ENCODE measurements around the gene AKAP13. TPM values are rescaled to one million over a fixed set of nuclear protein-coding genes. Genes with fewer than 3 reads are reported as not detected.
A peak's percentile ranks its signal among the peaks of the same experiment; 100 is the strongest.

The AKAP13 gene
- total and polyA plus RNA-seq, 2 of the 13 experiments (the other 11 are each of a cell fraction or from before 2014, with no cell fraction given): 6.7 to 27.1 TPM

GRCh38 chr15:85781099-85781498 lies 400.7 kb downstream of the AKAP13 start (continued):
- TF ChIP-seq HNRNPH1 (optimal IDR thresholded peaks at IDR 0.05; ENCODE audit: low read depth, low read length): no peak
- 0 out of 2 replicates have a peak, but pooled peaks have one; percentile 31 for TF ChIP-seq SIX1 (CRISPR knock-in tag; IDR thresholded peaks at IDR 0.05; ENCODE audit: borderline replicate concordance)
- no peak for TF ChIP-seq JDP2 (CRISPR knock-in tag; IDR thresholded peaks at IDR 0.05; ENCODE audit: borderline replicate concordance)
- peak; percentile 54; the same call in 1 of the 2 replicates for TF ChIP-seq EHMT2 (IDR thresholded peaks at IDR 0.05; ENCODE audit: borderline replicate concordance, low read depth, low read length)
- no peak for TF ChIP-seq TBP (CRISPR knock-in tag; IDR thresholded peaks at IDR 0.05)
- no peak for TF ChIP-seq ZNF576 (CRISPR knock-in tag; IDR thresholded peaks at IDR 0.05)
- no peak for TF ChIP-seq ZNF142 (CRISPR knock-in tag; IDR thresholded peaks at IDR 0.05)
- TF ChIP-seq ZMYM2 (CRISPR knock-in tag; IDR thresholded peaks at IDR 0.05): 0 out of 2 replicates have a peak, but pooled peaks have one; percentile 60
- TF ChIP-seq KDM1A (CRISPR knock-in tag; IDR thresholded peaks at IDR 0.05): 0 out of 2 replicates have a peak, but pooled peaks have one; percentile 9
- TF ChIP-seq ZBTB26 (CRISPR knock-in tag; IDR thresholded peaks at IDR 0.05; ENCODE audit: borderline replicate concordance): no peak
- TF ChIP-seq ZFAT (CRISPR knock-in tag; conservative IDR thresholded peaks at IDR 0.05): no peak
- TF ChIP-seq ATF3 (CRISPR knock-in tag; IDR thresholded peaks at IDR 0.05): no peak
- TF ChIP-seq MIXL1 (CRISPR knock-in tag; IDR thresholded peaks at IDR 0.05): peak; percentile 42; the same call in 1 of the 2 replicates
- TF ChIP-seq RXRA (CRISPR knock-in tag; IDR thresholded peaks at IDR 0.05): peak; percentile 64; the same call in 1 of the 2 replicates
- TF ChIP-seq POGZ (CRISPR knock-in tag; IDR thresholded peaks at IDR 0.05): peak; percentile 76
- no peak for TF ChIP-seq SOX6 (IDR thresholded peaks at IDR 0.05)
- peak; percentile 70 for TF ChIP-seq SOX6 (CRISPR knock-in tag; IDR thresholded peaks at IDR 0.05)
- TF ChIP-seq TFDP2 (CRISPR knock-in tag; IDR thresholded peaks at IDR 0.05): peak; percentile 38; the same call in 1 of the 2 replicates
- TF ChIP-seq ZNF264 (CRISPR knock-in tag; IDR thresholded peaks at IDR 0.05): peak; percentile 47; the same call in 1 of the 2 replicates
- no peak for TF ChIP-seq ZNF20 (CRISPR knock-in tag; IDR thresholded peaks at IDR 0.05)
- no peak for TF ChIP-seq RORA (CRISPR knock-in tag; IDR thresholded peaks at IDR 0.05)
- no peak for TF ChIP-seq ZNF740 (CRISPR knock-in tag; IDR thresholded peaks at IDR 0.05)
